ENCODE measurements around the gene IL17RE. TPM values are rescaled to one million over a fixed set of nuclear protein-coding genes. Genes with fewer than 3 reads are reported as not detected.

Gene IL17RE
- total and polyA plus RNA-seq, 2 of the 13 experiments (the other 11 are each of a cell fraction or from before 2014, with no cell fraction given) = 14.5 to 24.1 TPM

DNA sequence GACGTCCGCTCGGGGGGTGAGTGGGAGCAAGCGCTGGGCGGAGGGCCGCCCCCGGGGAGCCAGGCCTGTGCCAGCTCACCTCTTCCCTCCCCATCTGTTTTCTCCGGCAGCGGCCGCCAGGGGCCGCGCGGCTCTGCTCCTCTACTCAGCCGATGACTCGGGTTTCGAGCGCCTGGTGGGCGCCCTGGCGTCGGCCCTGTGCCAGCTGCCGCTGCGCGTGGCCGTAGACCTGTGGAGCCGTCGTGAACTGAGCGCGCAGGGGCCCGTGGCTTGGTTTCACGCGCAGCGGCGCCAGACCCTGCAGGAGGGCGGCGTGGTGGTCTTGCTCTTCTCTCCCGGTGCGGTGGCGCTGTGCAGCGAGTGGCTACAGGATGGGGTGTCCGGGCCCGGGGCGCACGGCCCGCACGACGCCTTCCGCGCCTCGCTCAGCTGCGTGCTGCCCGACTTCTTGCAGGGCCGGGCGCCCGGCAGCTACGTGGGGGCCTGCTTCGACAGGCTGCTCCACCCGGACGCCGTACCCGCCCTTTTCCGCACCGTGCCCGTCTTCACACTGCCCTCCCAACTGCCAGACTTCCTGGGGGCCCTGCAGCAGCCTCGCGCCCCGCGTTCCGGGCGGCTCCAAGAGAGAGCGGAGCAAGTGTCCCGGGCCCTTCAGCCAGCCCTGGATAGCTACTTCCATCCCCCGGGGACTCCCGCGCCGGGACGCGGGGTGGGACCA lies 30.4 kb downstream of the IL17RE start (continued):
- 0 out of 2 replicates have a peak, but pooled peaks have one; percentile 35 for TF ChIP-seq BORCS8-MEF2B (CRISPR knock-in tag; IDR thresholded peaks at IDR 0.05)
- no peak for TF ChIP-seq HDAC6 (IDR thresholded peaks at IDR 0.05; ENCODE audit: low read depth, low read length)
- no peak for TF ChIP-seq NFE2 (CRISPR knock-in tag; IDR thresholded peaks at IDR 0.05)
- TF ChIP-seq PREB (CRISPR knock-in tag; IDR thresholded peaks at IDR 0.05) = no peak
- TF ChIP-seq TOE1 (CRISPR knock-in tag; IDR thresholded peaks at IDR 0.05) = 0 out of 2 replicates have a peak, but pooled peaks have one; percentile 42
- TF ChIP-seq NFE2L1 (CRISPR knock-in tag; IDR thresholded peaks at IDR 0.05; ENCODE audit: borderline replicate concordance) = no peak
- TF ChIP-seq MAFK (conservative IDR thresholded peaks at IDR 0.05 in 1 of 2, IDR thresholded peaks at IDR 0.05 in 1 of 2; ENCODE audit: low read length in 2 of 2) = no peak
- TF ChIP-seq, protein P1, sequence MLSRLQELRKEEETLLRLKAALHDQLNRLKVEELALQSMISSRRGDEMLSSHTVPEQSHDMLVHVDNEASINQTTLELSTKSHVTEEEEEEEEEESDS (CRISPR knock-in tag; IDR thresholded peaks at IDR 0.05; ENCODE audit: borderline replicate concordance) = no peak
- TF ChIP-seq ZBTB3 (CRISPR knock-in tag; IDR thresholded peaks at IDR 0.05; ENCODE audit: borderline replicate concordance, low read depth) = no peak
- no peak; the same call in 1 of the 2 replicates for TF ChIP-seq SATB2 (CRISPR knock-in tag; IDR thresholded peaks at IDR 0.05)
- TF ChIP-seq, protein P2, sequence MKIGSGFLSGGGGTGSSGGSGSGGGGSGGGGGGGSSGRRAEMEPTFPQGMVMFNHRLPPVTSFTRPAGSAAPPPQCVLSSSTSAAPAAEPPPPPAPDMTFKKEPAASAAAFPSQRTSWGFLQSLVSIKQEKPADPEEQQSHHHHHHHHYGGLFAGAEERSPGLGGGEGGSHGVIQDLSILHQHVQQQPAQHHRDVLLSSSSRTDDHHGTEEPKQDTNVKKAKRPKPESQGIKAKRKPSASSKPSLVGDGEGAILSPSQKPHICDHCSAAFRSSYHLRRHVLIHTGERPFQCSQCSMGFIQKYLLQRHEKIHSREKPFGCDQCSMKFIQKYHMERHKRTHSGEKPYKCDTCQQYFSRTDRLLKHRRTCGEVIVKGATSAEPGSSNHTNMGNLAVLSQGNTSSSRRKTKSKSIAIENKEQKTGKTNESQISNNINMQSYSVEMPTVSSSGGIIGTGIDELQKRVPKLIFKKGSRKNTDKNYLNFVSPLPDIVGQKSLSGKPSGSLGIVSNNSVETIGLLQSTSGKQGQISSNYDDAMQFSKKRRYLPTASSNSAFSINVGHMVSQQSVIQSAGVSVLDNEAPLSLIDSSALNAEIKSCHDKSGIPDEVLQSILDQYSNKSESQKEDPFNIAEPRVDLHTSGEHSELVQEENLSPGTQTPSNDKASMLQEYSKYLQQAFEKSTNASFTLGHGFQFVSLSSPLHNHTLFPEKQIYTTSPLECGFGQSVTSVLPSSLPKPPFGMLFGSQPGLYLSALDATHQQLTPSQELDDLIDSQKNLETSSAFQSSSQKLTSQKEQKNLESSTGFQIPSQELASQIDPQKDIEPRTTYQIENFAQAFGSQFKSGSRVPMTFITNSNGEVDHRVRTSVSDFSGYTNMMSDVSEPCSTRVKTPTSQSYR (CRISPR knock-in tag; IDR thresholded peaks at IDR 0.05; ENCODE audit: borderline replicate concordance) = no peak
- no peak; the same call in 1 of the 2 replicates for TF ChIP-seq ZNF629 (CRISPR knock-in tag; conservative IDR thresholded peaks at IDR 0.05)
- TF ChIP-seq TRIM22 (IDR thresholded peaks at IDR 0.05) = no peak
- no peak for TF ChIP-seq RXRB (CRISPR knock-in tag; IDR thresholded peaks at IDR 0.05; ENCODE audit: borderline replicate concordance)
- TF ChIP-seq ZSCAN22 (CRISPR knock-in tag; IDR thresholded peaks at IDR 0.05) = no peak; the same call in 1 of the 2 replicates
- no peak for TF ChIP-seq ZNF883 (CRISPR knock-in tag; IDR thresholded peaks at IDR 0.05; ENCODE audit: not compliant biosample characterization)
- no peak for TF ChIP-seq NFIC (IDR thresholded peaks at IDR 0.05; ENCODE audit: low read length)
- TF ChIP-seq ZNF616 (CRISPR knock-in tag; IDR thresholded peaks at IDR 0.05; ENCODE audit: low read depth) = no peak
- peak; percentile 67 for TF ChIP-seq SPEN (CRISPR knock-in tag; IDR thresholded peaks at IDR 0.05; ENCODE audit: low read depth)
- 0 out of 2 replicates have a peak, but pooled peaks have one; percentile 17 for TF ChIP-seq KMT2A (CRISPR knock-in tag; IDR thresholded peaks at IDR 0.05)
- peak; percentile 77 for TF ChIP-seq SALL1 (CRISPR knock-in tag; IDR thresholded peaks at IDR 0.05)
- peak; percentile 19; the same call in 1 of the 2 replicates for TF ChIP-seq ZNF256 (CRISPR knock-in tag; conservative IDR thresholded peaks at IDR 0.05)
- TF ChIP-seq SP2 (CRISPR knock-in tag; IDR thresholded peaks at IDR 0.05) = no peak; the same call in 1 of the 2 replicates
- TF ChIP-seq, protein P3, sequence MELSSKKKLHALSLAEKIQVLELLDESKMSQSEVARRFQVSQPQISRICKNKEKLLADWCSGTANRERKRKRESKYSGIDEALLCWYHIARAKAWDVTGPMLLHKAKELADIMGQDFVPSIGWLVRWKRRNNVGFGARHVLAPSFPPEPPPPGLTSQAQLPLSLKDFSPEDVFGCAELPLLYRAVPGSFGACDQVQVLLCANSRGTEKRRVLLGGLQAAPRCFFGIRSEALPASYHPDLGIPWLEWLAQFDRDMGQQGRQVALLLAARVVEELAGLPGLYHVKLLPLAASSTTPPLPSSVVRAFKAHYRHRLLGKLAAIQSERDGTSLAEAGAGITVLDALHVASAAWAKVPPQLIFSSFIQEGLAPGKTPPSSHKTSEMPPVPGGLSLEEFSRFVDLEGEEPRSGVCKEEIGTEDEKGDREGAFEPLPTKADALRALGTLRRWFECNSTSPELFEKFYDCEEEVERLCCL (CRISPR knock-in tag; IDR thresholded peaks at IDR 0.05; ENCODE audit: borderline replicate concordance) = no peak

Measured in HepG2 (cell line).